ENCODE measurements around the gene VEGFC. TPM values are rescaled to one million over a fixed set of nuclear protein-coding genes. Genes with fewer than 3 reads are reported as not detected.

Gene VEGFC
- polyA plus RNA-seq (ENCODE audit: insufficient read length in 4 of 4), result 10 to 100 TPM; 15.6 to 20.0 (median 17.9) TPM

- DNase-seq (ENCODE audit: low read depth in 4 of 4, low spot score in 2 of 4), result peak in 1 of 4 donors; percentile 38
Observed at GRCh38 chr4:176792326-176793059, at the start of gene VEGFC. VEGFC (minus strand) TSS chr4:176792922; CDS start chr4:176792311, 611 bp downstream.

GRCh38 chr4:176841711-176842112, 49.0 kb upstream of the VEGFC start:
- DNase-seq (ENCODE audit: low read depth in 4 of 4, low spot score in 2 of 4), result no peak

GRCh38 chr4:176840166-176840565, 47.4 kb upstream of the VEGFC start:
- DNase-seq (ENCODE audit: low read depth in 4 of 4, low spot score in 2 of 4), result no peak

DNA sequence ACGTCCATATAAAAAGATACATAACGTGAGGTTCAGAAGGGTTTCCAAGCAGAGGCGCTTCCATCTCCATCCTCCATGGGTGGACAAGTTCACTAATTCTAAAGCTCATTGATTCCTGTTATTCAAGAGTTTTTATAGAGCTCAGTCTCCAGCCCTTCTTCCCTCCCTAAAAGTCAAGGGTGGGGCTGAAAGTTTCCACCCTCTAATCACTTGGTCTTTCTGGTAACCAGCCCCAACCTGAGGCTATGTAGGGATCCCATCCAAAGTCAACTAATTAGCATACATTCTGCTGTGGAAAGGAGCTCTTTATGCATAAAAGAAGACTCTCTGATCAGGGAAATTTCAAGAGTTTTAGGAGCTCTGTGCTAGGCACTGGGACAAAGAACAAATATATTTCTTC, 46.9 kb upstream of the VEGFC start:
- DNase-seq (ENCODE audit: low read depth in 4 of 4, low spot score in 2 of 4), result no peak

DNA sequence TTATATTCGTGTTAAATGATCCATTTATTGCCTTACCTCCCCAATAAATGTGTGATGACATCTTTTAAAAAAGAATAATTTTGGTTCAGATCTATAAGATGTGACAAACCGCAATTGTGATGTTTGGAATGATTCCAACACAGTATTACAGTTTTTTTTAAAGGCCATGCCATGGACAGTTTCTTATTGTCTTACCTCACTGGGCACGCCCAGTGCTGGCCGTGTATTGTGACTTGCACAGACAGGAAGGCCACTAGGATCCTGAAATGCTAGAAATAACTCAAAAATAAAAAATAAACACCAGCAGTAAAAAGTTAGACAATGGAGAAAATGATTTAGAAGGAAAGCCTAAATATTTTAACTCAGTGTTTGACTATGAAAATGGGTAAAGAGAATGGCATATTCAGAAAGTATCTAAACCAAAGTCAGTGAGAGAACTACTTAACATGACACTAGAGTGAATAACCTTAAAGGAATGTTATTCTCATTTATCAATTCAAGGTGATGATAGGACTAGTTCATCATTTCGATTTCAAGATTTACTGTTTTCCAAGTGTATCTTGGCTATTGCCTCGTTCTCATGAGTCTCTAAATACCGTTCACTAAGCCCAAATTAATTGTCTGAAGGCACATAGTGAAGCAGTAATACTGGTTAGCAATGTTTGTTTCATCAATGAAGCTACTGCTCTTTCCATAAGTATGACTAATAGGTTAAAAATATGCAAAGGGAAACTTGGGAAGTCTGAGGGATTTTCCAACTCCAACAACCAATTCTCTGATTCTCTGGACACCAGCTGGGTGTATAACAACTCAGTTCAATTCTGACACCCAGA, 46.1 kb upstream of the VEGFC start:
- no peak for DNase-seq (ENCODE audit: low read depth in 4 of 4, low spot score in 2 of 4)

- no peak for DNase-seq (ENCODE audit: low read depth in 4 of 4, low spot score in 2 of 4)
Observed at GRCh38 chr4:176837169-176837895, 44.6 kb upstream of the VEGFC start.

DNA sequence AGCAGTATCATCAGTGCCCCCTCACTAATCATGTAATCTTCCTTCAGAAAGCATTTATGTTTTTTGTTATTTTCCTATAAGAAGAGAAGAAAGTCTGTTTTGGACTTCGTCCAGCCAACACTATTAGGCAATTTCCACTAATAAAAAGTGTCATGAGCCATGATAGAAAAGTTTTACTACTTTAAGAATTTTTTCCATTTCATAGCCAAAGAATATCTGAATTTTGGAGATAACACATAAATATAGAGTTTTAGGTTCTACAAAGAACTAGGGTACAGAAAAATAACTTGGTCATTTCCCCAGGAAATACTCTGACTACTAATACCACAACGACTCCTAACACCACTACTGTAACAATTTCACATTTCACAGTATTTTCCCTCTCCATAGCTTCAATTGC, 41.8 kb upstream of the VEGFC start:
- no peak for DNase-seq (ENCODE audit: low read depth in 4 of 4, low spot score in 2 of 4)

DNA sequence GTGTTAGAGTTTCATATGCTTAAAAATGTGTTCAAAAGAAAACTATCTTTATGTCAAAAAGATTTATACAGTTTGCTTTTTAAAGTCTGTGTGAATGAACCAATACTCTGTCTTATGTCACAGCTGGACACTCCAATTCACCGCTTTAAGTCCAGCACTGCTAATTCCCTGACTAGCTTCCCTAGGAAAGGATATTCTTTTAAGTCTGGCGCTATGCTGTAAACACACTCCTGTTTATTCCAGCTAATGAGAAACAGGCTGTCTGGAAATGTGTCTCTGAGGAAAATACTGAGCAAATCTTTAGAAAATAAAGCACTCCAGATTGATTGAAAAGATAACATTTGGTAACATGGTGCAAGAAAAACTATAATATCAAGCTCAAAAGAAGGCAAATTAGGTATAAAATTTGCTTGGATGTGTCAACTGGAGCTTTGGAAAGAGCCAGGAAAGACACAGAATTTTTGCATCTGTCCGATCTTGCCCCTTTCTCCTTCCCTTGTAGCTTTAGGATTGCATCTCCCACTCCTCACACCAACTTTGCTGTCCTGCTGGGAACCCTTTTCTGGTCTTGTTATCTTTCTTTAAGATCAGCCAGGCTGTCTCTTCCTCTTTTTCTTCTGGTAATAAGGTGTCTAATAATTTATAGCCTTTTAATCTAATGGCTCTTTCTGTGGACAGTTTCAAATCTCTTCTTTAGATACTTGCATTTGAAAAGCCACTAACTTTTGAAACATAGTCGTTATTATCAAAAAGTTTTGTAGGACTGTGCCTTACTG, 40.9 kb upstream of the VEGFC start:
- DNase-seq (ENCODE audit: low read depth in 4 of 4, low spot score in 2 of 4), result no peak

DNA sequence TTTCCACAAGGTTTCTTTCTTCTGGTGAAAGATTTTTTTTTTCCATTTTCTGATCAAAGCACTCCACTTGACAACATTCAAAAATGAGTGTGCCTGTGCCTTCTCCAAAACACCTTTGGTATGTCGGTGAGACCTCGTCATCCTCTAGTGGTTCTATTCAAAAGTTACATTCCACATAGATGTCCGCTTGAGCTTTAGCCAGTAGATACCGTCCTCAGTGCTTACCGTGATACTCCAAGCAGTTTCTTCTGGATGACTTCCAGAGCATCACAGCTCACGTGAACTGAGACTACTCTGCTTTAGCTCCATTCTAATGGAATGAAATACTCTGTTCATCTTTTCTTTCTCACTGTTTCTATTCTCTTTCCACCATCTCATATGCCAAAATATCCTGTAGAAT, 38.2 kb upstream of the VEGFC start:
- no peak for DNase-seq (ENCODE audit: low read depth in 4 of 4, low spot score in 2 of 4)

DNA sequence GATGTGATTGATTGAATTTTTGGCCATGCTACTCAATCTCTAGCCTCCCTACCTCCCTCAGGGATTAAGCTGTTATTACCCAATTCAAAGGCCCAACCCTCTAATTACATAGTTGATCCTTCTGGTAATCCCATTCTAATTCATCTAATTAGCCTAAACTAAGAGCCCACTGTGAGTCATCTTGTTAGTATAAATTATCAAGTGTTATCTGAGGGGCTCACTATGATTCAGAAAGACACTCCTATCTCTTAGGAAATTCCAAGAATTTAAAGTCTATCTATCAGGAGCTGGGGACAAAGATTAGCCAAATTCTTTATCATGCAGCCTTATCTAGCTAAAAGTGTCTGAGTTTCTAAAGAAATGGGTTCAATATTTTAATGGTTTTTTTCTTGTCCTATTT, 32.9 kb upstream of the VEGFC start:
- DNase-seq (ENCODE audit: low read depth in 4 of 4, low spot score in 2 of 4), result no peak

- no peak for DNase-seq (ENCODE audit: low read depth in 4 of 4, low spot score in 2 of 4)
Observed at GRCh38 chr4:176824645-176825366, 32.1 kb upstream of the VEGFC start.

DNA sequence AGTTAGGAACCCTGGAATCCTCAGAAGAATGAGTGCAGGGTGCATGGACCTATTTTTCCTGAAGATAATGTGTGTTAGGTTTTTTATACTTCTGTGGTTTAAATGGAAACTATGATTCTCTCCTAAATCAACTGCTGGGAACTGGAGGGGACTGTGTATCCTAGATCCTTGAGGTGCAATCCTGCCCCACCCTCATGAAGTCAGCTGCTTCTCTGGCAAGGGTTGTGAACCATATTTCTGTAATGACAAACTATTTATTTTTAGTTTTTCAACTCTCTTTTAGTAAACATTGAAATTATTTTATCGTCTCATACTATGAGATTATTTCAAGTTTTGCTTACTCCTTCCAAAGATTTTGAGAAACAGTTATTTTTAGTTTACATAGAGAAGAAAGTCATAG, 25.8 kb upstream of the VEGFC start:
- no peak for DNase-seq (ENCODE audit: low read depth in 4 of 4, low spot score in 2 of 4)

DNA sequence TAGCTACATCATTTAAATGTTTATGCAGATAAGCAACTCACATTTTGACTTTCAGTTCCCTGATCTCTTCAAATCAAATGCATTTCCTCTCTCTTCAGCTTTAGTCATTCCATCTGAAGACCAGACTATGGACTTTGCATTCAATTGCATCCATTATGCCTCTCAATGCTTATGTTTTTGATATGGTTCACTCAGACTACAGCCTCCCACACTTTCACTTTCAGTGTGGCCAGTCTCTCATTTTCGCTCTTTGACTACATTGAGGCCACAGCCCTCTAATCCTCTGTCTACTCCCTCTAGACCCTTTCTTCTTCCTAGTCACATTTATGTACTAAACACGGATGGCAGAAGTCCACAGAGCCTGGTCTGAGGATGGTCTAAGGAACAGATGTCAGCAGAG, 24.5 kb upstream of the VEGFC start:
- DNase-seq (ENCODE audit: low read depth in 4 of 4, low spot score in 2 of 4), result no peak

- no peak for DNase-seq (ENCODE audit: low read depth in 4 of 4, low spot score in 2 of 4)
Observed at GRCh38 chr4:176814770-176815169, 22.0 kb upstream of the VEGFC start.

GRCh38 chr4:176810481-176811249, 17.9 kb upstream of the VEGFC start:
- DNase-seq (ENCODE audit: low read depth in 4 of 4, low spot score in 2 of 4), result no peak

DNA sequence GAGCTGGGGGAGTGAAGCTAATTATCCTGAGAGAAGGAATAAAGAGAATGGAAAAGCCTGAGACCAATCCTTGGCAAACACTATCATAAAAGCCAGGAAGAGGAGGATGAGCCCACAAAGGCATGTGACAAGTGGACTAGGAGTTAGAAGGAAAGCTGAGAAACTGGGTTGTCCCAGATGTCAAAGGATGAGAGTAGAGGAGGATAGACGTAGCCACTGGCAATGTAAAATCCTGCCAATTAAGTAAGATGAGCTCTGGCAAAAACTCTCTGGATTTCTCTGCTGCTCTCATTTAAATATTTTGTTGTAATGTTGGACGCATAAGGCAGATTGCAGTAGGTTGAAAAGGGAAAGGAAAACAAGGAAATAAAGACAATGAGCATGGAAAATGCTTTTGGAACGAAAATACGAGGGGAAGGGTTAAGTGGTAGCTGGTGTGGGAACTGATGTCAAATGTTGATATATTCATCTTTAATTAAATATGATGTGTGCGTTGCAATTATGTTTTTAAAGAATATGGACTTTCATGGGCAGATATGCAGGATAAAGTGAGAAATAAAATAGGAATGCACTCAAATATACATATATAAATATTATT, 14.2 kb upstream of the VEGFC start:
- no peak for DNase-seq (ENCODE audit: low read depth in 4 of 4, low spot score in 2 of 4)

- no peak for DNase-seq (ENCODE audit: low read depth in 4 of 4, low spot score in 2 of 4)
Observed at GRCh38 chr4:176805155-176805554, 12.4 kb upstream of the VEGFC start.

DNA sequence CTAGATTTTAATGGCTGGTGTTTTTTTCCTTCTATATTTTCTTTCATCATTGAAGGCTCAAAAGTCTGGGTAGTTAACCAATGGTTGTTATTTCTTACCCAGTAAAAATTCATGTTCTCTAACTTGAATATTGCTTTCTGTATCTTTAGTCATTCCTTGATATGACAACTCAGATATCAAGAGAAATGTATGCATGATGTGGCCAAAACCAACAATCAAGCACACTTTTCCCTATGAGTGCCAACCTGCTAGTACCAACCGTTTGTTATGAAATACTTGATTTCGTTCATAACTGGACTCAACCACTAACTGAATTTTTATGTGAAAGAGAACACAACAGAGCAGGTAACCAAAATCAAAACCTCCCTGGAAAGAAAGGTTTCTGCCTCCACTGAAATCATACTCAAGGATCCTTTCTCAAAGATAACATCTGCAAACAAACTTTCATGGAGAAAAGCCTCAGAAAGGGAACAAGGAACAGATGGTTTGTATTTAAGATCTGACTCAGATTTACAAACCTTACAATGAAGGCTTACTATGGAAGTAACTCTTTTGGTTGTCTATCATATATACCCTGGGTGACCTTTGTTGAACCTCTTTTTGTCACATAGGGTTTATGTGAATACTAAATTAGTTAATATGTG, 8.3 kb upstream of the VEGFC start:
- DNase-seq (ENCODE audit: low read depth in 4 of 4, low spot score in 2 of 4), result no peak

Data from left renal cortex interstitium (tissue), 4 donors.